IMR-90 (cell line): ENCODE results near the gene SUSD6. TPM values are rescaled to one million over a fixed set of nuclear protein-coding genes. Genes with fewer than 3 reads are reported as not detected.

Experiments
- ATAC-seq: fragments of 200-7000 bp; cut with Tn5 transposase; 2 replicates; pipeline ENCODE4 v1.9.1; 2020; ENCODE audit warnings: low read depth, mild to moderate bottlenecking, moderate library complexity
- BruUV-seq: library from RNA; stranded (reverse); fragments of 400-500 nt; replicated peaks from 2 replicates; lab custom pipeline; 2021; lab: Mats Ljungman, UMichigan
- CTCF ChIA-PET: fragments of 300-600 bp; formaldehyde crosslinking; extraction: SDS; loops from one replicate; lab custom pipeline; 2021; ENCODE audit warnings: antibody characterized with exemption; lab: Yijun Ruan, JAX
- POLR2A ChIA-PET: fragments of 300-600 bp; sonication (Branson Sonifier 250); formaldehyde crosslinking; loops from one replicate; lab custom pipeline; 2022; ENCODE audit warnings: antibody characterized with exemption; ENCODE audit not compliant: unreplicated experiment; lab: Charles Lee
- DNase-seq: peaks from one replicate; pipeline ENCODE4 v3.0.0; 2013
- H2AFZ ChIP-seq: replicated peaks from 2 replicates; pipeline ENCODE3; 2013; ENCODE audit warnings: low read length, mild to moderate bottlenecking; ENCODE audit not compliant: poor library complexity
- H2AK5ac ChIP-seq: 2 replicates; pipeline ENCODE4 v1.6.1; 2013; ENCODE audit warnings: low read depth, low read length, inconsistent platforms
- H2AK9ac ChIP-seq: replicated peaks from 2 replicates; pipeline ENCODE3; 2013; ENCODE audit warnings: mild to moderate bottlenecking, low read depth, low read length, moderate library complexity; ENCODE audit not compliant: poor library complexity
- H2BK120ac ChIP-seq: 2 replicates; pipeline ENCODE4 v1.6.1; 2013; ENCODE audit warnings: low read depth, low read length, inconsistent platforms
- H2BK15ac ChIP-seq: 3 replicates; pipeline ENCODE4 v1.6.1; 2013; ENCODE audit warnings: low read depth, low read length, inconsistent platforms
- H2BK20ac ChIP-seq: 2 replicates; pipeline ENCODE4 v1.6.1; 2013; ENCODE audit warnings: low read depth, mild to moderate bottlenecking, inconsistent platforms, low read length, moderate library complexity
- H2BK5ac ChIP-seq: 2 replicates; pipeline ENCODE4 v1.6.1; 2013; ENCODE audit warnings: mild to moderate bottlenecking, low read depth, low read length, inconsistent platforms; ENCODE audit not compliant: poor library complexity, severe bottlenecking
- H3K14ac ChIP-seq: replicated peaks from 2 replicates; pipeline ENCODE4 v1.6.1; 2013; ENCODE audit warnings: low read depth, low read length, inconsistent platforms
- H3K18ac ChIP-seq: 2 replicates; pipeline ENCODE4 v1.6.1; 2013; ENCODE audit warnings: low read depth, low read length, control low read depth
- H3K23ac ChIP-seq: 2 replicates; pipeline ENCODE4 v1.6.1; 2013; ENCODE audit warnings: low read depth, low read length, inconsistent platforms
- H3K27ac ChIP-seq: 2 replicates; pipeline ENCODE4 v1.5.1; 2013; ENCODE audit warnings: mild to moderate bottlenecking, control low read depth, low read length; ENCODE audit not compliant: insufficient read depth
- H3K27me3 ChIP-seq: 2 replicates; pipeline ENCODE4 v1.6.1; 2013; ENCODE audit warnings: low read length; ENCODE audit not compliant: control insufficient read depth, insufficient read depth
- H3K36me3 ChIP-seq: 2 replicates; pipeline ENCODE4 v1.6.1; 2013; ENCODE audit warnings: low read length, mixed read lengths; ENCODE audit not compliant: control insufficient read depth, insufficient read depth
- H3K4ac ChIP-seq: 2 replicates; pipeline ENCODE4 v1.6.1; 2013; ENCODE audit warnings: low read depth, low read length, inconsistent platforms
- H3K4me1 ChIP-seq: 2 replicates; pipeline ENCODE4 v1.6.1; 2013; ENCODE audit warnings: low read length, mixed read lengths; ENCODE audit not compliant: control insufficient read depth, insufficient read depth
- H3K4me2 ChIP-seq: 2 replicates; pipeline ENCODE4 v1.6.1; 2013; ENCODE audit warnings: low read depth, mild to moderate bottlenecking, control low read depth, low read length, moderate library complexity
- H3K4me3 ChIP-seq: 2 replicates; pipeline ENCODE4 v1.5.1; 2013; ENCODE audit warnings: low read depth, mild to moderate bottlenecking, control low read depth, low read length, moderate library complexity; ENCODE audit not compliant: insufficient read depth
- H3K56ac ChIP-seq: 2 replicates; pipeline ENCODE4 v1.6.1; 2013; ENCODE audit warnings: low read length, inconsistent platforms; ENCODE audit not compliant: insufficient read depth; ENCODE audit errors: extremely low read depth
- H3K79me1 ChIP-seq, 2 experiments: 2 replicates each; pipeline ENCODE4 v1.6.1; 2013; ENCODE audit warnings: low read length in 2 of 2, inconsistent platforms in 1 of 2, low read depth in 1 of 2
- H3K9ac ChIP-seq: 2 replicates; pipeline ENCODE4 v1.6.1; 2013; ENCODE audit warnings: low read depth, low read length, control low read depth
- H3K9me1 ChIP-seq: 2 replicates; pipeline ENCODE4 v1.6.1; 2013; ENCODE audit warnings: low read length, inconsistent platforms; ENCODE audit not compliant: insufficient read depth
- H3K9me3 ChIP-seq: 2 replicates; pipeline ENCODE4 v1.6.1; 2013; ENCODE audit warnings: low read length; ENCODE audit not compliant: control insufficient read depth, insufficient read depth
- H4K20me1 ChIP-seq: 2 replicates; pipeline ENCODE4 v1.6.1; 2013; ENCODE audit warnings: low read length, inconsistent platforms; ENCODE audit not compliant: insufficient read depth
- H4K5ac ChIP-seq: 2 replicates; pipeline ENCODE4 v1.6.1; 2013; ENCODE audit warnings: mild to moderate bottlenecking, low read depth, low read length, control low read depth
- H4K8ac ChIP-seq, 2 experiments: 2 replicates each; pipeline ENCODE4 v1.6.1; 2013; ENCODE audit warnings: low read depth in 2 of 2, low read length in 2 of 2, control low read depth in 1 of 2, inconsistent platforms in 1 of 2
- H4K91ac ChIP-seq: 2 replicates; pipeline ENCODE4 v1.6.1; 2013; ENCODE audit warnings: low read depth, low read length, inconsistent platforms; ENCODE audit not compliant: insufficient read depth
- RAD21 ChIP-seq: IDR thresholded peaks from 2 replicates; pipeline ENCODE4 v1.6.1; 2012; ENCODE audit warnings: low read length, improper control_type of control experiment
- RFX5 ChIP-seq: IDR thresholded peaks from 2 replicates; pipeline ENCODE4 v1.8.0; 2012; ENCODE audit warnings: low read depth, mild to moderate bottlenecking, low read length, moderate library complexity
- WGBS, 2 experiments: methylation state at CpG; one replicate each; pipeline versions ENCODE4 v1.1.5 to v1.1.7; 2013; ENCODE audit warnings: missing lambda C conversion rate in 2 of 2; ENCODE audit not compliant: insufficient read length in 1 of 2; ENCODE audit errors: extremely low coverage in 2 of 2; 5-methylcytosine and 5-hydroxymethylcytosine counted together
- dilution Hi-C: fragments of 300-500 bp; cut with HindIII; formaldehyde crosslinking; loops from one replicate; pipeline ENCODE4 v1.14.3; 2018; ENCODE audit warnings: low sequenced_read_pairs; ENCODE audit not compliant: unreplicated experiment
- in situ Hi-C: fragments of 300-500 bp; cut with MboI; formaldehyde crosslinking; loops from 3 replicates; pipeline ENCODE4 v1.14.3; 2019; ENCODE audit warnings: low sequenced_read_pairs, inconsistent platforms, mixed read lengths
- intact Hi-C: fragments of 100-400 bp; cut with micrococcal nuclease; formaldehyde crosslinking; loops from 2 replicates; pipeline ENCODE4 v1.10.0; 2022
- polyA plus RNA-seq, 3 experiments: library from polyadenylated mRNA; depleted of rRNA; stranded (reverse); fragments of >200 nt; gene quantifications; 2 replicates each; pipeline ENCODE4 v1.2.3, GENCODE V29; 2012; ENCODE audit warnings: low replicate concordance in 1 of 3
- total RNA-seq: library from RNA; depleted of rRNA; stranded (reverse); fragments of >200 nt; gene quantifications from 2 replicates; pipeline ENCODE4 v1.2.3, GENCODE V29; 2012

Gene SUSD6
- total and polyA plus RNA-seq, 2 of the 4 experiments (the other 2 are of a cell fraction): 2.3 to 10.1 TPM

DNA sequence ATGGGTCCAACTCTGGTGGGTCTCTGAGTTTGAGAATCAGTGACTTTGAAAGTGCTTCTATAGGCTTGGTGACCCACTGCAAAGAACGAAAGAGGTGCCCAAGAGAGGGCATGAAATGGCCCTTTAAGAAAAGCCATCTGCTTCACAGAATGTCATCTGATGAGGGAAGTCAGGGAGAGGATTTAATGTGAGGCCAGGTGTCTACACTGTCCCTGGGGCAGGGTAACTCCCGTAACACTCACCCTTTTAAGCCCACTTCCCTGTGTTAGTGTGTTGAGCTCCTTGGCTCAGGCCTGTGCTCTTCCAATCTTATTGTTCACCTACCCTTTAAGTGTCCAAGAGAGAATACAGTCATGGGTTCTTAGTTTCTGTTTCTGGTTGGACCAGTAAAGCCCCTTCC is 139.1 kb downstream of the SUSD6 start:
- TF ChIP-seq RAD21: no peak
- no peak for TF ChIP-seq RFX5
- Histone ChIP-seq H3K14ac (no peak overlapping the region), H3K4ac (no peak overlapping the region), H2BK5ac (no peak overlapping the region), H2BK15ac (no peak overlapping the region), H2AFZ (no peak overlapping the region), H3K23ac (no peak overlapping the region), H3K4me1 (peaks cover under 1% of the 10 kb centered on the region; the same call in 1 of the 2 replicates), H3K27ac (no peak overlapping the region), H2AK5ac (no peak overlapping the region), H3K18ac (no peak overlapping the region), H3K56ac (no peak overlapping the region), H2BK120ac (no peak overlapping the region), H3K4me3 (no peak overlapping the region), H2AK9ac (no peak overlapping the region), H4K91ac (no peak overlapping the region), H3K4me2 (no peak overlapping the region), H4K20me1 (no peaks in the 10 kb centered on the region), H4K8ac (no peak overlapping the region), H2BK20ac (no peak overlapping the region), H3K79me1 (no peaks in the 10 kb centered on the region), H3K9ac (no peak overlapping the region), H4K5ac (no peak overlapping the region), H3K9me1 (no peaks in the 10 kb centered on the region), H3K27me3 (peaks cover 2% of the 10 kb centered on the region; the same call in 1 of the 2 replicates), H3K9me3 (no peaks in the 10 kb centered on the region), H3K36me3 (no peaks in the 10 kb centered on the region)
- dilution Hi-C loops (no loop called here), intact Hi-C loops (no loop called here), in situ Hi-C loops (no loop called here)
- DNase-seq (no peak), ATAC-seq (no peak)
- CTCF ChIA-PET: no interaction called here
- no TSS peak for BruUV-seq
- POLR2A ChIA-PET: no interaction called here
- no CpG with 5 or more reads among the region's 2 CpGs for WGBS, 2 experiments
